Esophagus (tissue), 2 donors: ENCODE measurements around the gene NLGN1. TPM values are rescaled to one million over a fixed set of nuclear protein-coding genes. Genes with fewer than 3 reads are reported as not detected.

Source experiments
- H3K27ac ChIP-seq, 2 donors: one replicate each; pipeline ENCODE4 v1.5.1; 2013; ENCODE audit warnings: low read depth in 2 of 2, mild to moderate bottlenecking in 2 of 2, inconsistent platforms in 1 of 2, low read length in 1 of 2, moderate library complexity in 1 of 2
- H3K27me3 ChIP-seq, 2 donors: one replicate each; pipeline ENCODE4 v1.6.1; 2013; ENCODE audit warnings: low read length in 2 of 2, control low read depth in 1 of 2, mild to moderate bottlenecking in 1 of 2; ENCODE audit not compliant: insufficient read depth in 2 of 2, control insufficient read depth in 1 of 2
- H3K36me3 ChIP-seq, 2 donors: one replicate each; pipeline ENCODE4 v1.6.1; 2013; ENCODE audit warnings: low read length in 1 of 2; ENCODE audit not compliant: control insufficient read depth in 2 of 2, insufficient read depth in 2 of 2
- H3K4me1 ChIP-seq, 2 donors: one replicate each; pipeline ENCODE4 v1.6.1; 2013; ENCODE audit warnings: low read length in 1 of 2; ENCODE audit not compliant: control insufficient read depth in 2 of 2, insufficient read depth in 2 of 2
- H3K4me3 ChIP-seq, 2 donors: one replicate each; pipeline ENCODE4 v1.5.1; 2013; ENCODE audit warnings: low read length in 2 of 2, mild to moderate bottlenecking in 2 of 2, low read depth in 1 of 2, moderate library complexity in 1 of 2
- H3K9me3 ChIP-seq, 2 donors: one replicate each; pipeline ENCODE4 v1.6.1; 2013; ENCODE audit warnings: mild to moderate bottlenecking in 2 of 2, low read depth in 1 of 2, low read length in 1 of 2, moderate library complexity in 1 of 2; ENCODE audit not compliant: control insufficient read depth in 2 of 2, insufficient read depth in 1 of 2
- WGBS, 2 donors: extraction: QIAGEN DNeasy Blood & Tissue Kit; methylation state at CpG; one replicate each; pipeline ENCODE4 v1.1.7; 2013; 5-methylcytosine and 5-hydroxymethylcytosine counted together
- polyA plus RNA-seq, 2 donors: library from polyadenylated mRNA; stranded (reverse); fragments of 200-250 nt; gene quantifications; one replicate each; pipeline ENCODE4 v1.2.3, GENCODE V29; 2013
- donor health status: healthy with polysubstance abuse.
- donor health status: Bipolar disorder and iron deficiency.

The NLGN1 gene
- polyA plus RNA-seq, 2 donors = 0.26 to 0.46 TPM

GRCh38 chr3:173711619-173712018 lies 314.1 kb downstream of the NLGN1 start:
- 51 to 60% methylated on average over 5 of the region's 5 CpGs for WGBS, 2 donors
- Histone ChIP-seq H3K4me3 (no peak overlapping the region), H3K4me1 (no peaks in the 10 kb centered on the region)

GRCh38 chr3:173719585-173719984 lies 322.0 kb downstream of the NLGN1 start:
- Histone ChIP-seq H3K9me3 (no peaks in the 10 kb centered on the region), H3K27ac (no peak overlapping the region), H3K27me3 (no peaks in the 10 kb centered on the region), H3K4me3 (no peak overlapping the region), H3K4me1 (no peaks in the 10 kb centered on the region), H3K36me3 (no peaks in the 10 kb centered on the region)
- 70 to 81% methylated on average over 3 of the region's 3 CpGs for WGBS, 2 donors

More at GRCh38 chr3:173711619-173712018, 314.1 kb downstream of the NLGN1 start:
- no peaks in the 10 kb centered on the region for H3K9me3 ChIP-seq
- no peaks in the 10 kb centered on the region for H3K27me3 ChIP-seq
- H3K27ac ChIP-seq = no peak overlapping the region
- no peaks in the 10 kb centered on the region for H3K36me3 ChIP-seq

GRCh38 chr3:173725507-173725906 lies 328.0 kb downstream of the NLGN1 start:
- WGBS, 2 donors = 70 to 75% methylated on average over 3 of the region's 3 CpGs
- Histone ChIP-seq H3K27me3 (no peaks in the 10 kb centered on the region), H3K4me1 (no peaks in the 10 kb centered on the region), H3K4me3 (no peak overlapping the region), H3K27ac (no peak overlapping the region), H3K9me3 (no peaks in the 10 kb centered on the region), H3K36me3 (no peaks in the 10 kb centered on the region)

- Histone ChIP-seq H3K9me3 (no peaks in the 10 kb centered on the region), H3K36me3 (no peaks in the 10 kb centered on the region), H3K27me3 (no peaks in the 10 kb centered on the region), H3K4me1 (no peaks in the 10 kb centered on the region), H3K4me3 (no peak overlapping the region), H3K27ac (no peak overlapping the region)
- WGBS, 2 donors = 90 to 93% methylated on average over 2 of the region's 2 CpGs
These were observed 332.8 kb downstream of the NLGN1 start for GRCh38 chr3:173730391-173730790.

GRCh38 chr3:173732237-173732636 lies 334.7 kb downstream of the NLGN1 start:
- no peak overlapping the region for H3K27ac ChIP-seq
- no peaks in the 10 kb centered on the region for H3K9me3 ChIP-seq
- no peaks in the 10 kb centered on the region for H3K4me1 ChIP-seq
- WGBS, 2 donors = 65 to 70% methylated on average over 4 of the region's 4 CpGs
- no peak overlapping the region for H3K4me3 ChIP-seq
- H3K36me3 ChIP-seq = no peaks in the 10 kb centered on the region
- no peaks in the 10 kb centered on the region for H3K27me3 ChIP-seq

- Histone ChIP-seq H3K27me3 (no peaks in the 10 kb centered on the region), H3K36me3 (no peaks in the 10 kb centered on the region), H3K27ac (no peak overlapping the region), H3K4me3 (no peak overlapping the region), H3K9me3 (no peaks in the 10 kb centered on the region), H3K4me1 (no peaks in the 10 kb centered on the region)
- 63 to 66% methylated on average over 1 of the region's 1 CpG for WGBS, 2 donors
These were observed 335.6 kb downstream of the NLGN1 start for GRCh38 chr3:173733029-173733652.

- no peaks in the 10 kb centered on the region for H3K9me3 ChIP-seq
- WGBS, 2 donors = 68 to 74% methylated on average over 1 of the region's 1 CpG
- no peaks in the 10 kb centered on the region for H3K27me3 ChIP-seq
- no peaks in the 10 kb centered on the region for H3K36me3 ChIP-seq
- H3K4me3 ChIP-seq = no peak overlapping the region
- H3K4me1 ChIP-seq = no peaks in the 10 kb centered on the region
- H3K27ac ChIP-seq = no peak overlapping the region
These were observed 336.9 kb downstream of the NLGN1 start for GRCh38 chr3:173734473-173734872.

GRCh38 chr3:173734895-173735294 lies 337.4 kb downstream of the NLGN1 start:
- Histone ChIP-seq H3K4me3 (no peak overlapping the region), H3K27me3 (no peaks in the 10 kb centered on the region), H3K4me1 (no peaks in the 10 kb centered on the region), H3K27ac (no peak overlapping the region), H3K36me3 (no peaks in the 10 kb centered on the region), H3K9me3 (no peaks in the 10 kb centered on the region)
- WGBS, 2 donors = 40 to 51% methylated on average over 1 of the region's 1 CpG

GRCh38 chr3:173735841-173736240 lies 338.3 kb downstream of the NLGN1 start:
- H3K9me3 ChIP-seq = no peaks in the 10 kb centered on the region
- no peak overlapping the region for H3K4me3 ChIP-seq
- 76 to 82% methylated on average over 1 of the region's 1 CpG for WGBS, 2 donors

GRCh38 chr3:173737167-173737808 lies 339.7 kb downstream of the NLGN1 start:
- Histone ChIP-seq H3K36me3 (no peaks in the 10 kb centered on the region), H3K4me1 (no peaks in the 10 kb centered on the region), H3K4me3 (no peak overlapping the region), H3K9me3 (no peaks in the 10 kb centered on the region), H3K27ac (no peak overlapping the region), H3K27me3 (no peaks in the 10 kb centered on the region)
- WGBS, 2 donors = 51 to 60% methylated on average over 2 of the region's 2 CpGs

More at GRCh38 chr3:173735841-173736240, 338.3 kb downstream of the NLGN1 start:
- no peaks in the 10 kb centered on the region for H3K27me3 ChIP-seq
- H3K4me1 ChIP-seq = no peaks in the 10 kb centered on the region
- no peaks in the 10 kb centered on the region for H3K36me3 ChIP-seq
- no peak overlapping the region for H3K27ac ChIP-seq
